ENCODE measurements around the gene CHRM4.

The CHRM4 gene

DNA sequence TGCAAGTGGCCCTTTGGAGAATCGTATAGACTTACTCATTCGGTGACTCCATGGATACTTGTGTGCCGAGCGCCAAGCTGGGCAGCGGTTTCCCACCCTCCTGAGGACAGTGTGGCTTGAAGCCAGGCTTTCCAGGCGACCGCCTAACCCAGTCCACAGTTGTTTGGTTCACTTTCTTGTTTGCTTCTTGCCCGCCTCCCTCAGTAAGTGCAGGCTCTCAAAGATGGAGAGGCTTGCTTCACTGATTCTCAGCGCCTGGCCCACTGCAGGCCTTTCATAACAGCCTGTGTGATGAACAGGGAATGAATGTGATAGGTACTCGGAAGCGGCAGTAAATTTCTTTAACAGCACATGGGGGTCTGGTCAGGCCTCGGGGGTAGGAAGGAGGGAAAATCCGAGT lies 21.3 kb downstream of the CHRM4 start:
- no peak overlapping the region for H3K4me3 ChIP-seq (ENCODE audit: low read depth, low read length)
- TF ChIP-seq, protein P1, sequence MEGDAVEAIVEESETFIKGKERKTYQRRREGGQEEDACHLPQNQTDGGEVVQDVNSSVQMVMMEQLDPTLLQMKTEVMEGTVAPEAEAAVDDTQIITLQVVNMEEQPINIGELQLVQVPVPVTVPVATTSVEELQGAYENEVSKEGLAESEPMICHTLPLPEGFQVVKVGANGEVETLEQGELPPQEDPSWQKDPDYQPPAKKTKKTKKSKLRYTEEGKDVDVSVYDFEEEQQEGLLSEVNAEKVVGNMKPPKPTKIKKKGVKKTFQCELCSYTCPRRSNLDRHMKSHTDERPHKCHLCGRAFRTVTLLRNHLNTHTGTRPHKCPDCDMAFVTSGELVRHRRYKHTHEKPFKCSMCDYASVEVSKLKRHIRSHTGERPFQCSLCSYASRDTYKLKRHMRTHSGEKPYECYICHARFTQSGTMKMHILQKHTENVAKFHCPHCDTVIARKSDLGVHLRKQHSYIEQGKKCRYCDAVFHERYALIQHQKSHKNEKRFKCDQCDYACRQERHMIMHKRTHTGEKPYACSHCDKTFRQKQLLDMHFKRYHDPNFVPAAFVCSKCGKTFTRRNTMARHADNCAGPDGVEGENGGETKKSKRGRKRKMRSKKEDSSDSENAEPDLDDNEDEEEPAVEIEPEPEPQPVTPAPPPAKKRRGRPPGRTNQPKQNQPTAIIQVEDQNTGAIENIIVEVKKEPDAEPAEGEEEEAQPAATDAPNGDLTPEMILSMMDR (IDR thresholded peaks at IDR 0.05; ENCODE audit: borderline replicate concordance, insufficient read depth, low read depth, low read length): no peak

DNA sequence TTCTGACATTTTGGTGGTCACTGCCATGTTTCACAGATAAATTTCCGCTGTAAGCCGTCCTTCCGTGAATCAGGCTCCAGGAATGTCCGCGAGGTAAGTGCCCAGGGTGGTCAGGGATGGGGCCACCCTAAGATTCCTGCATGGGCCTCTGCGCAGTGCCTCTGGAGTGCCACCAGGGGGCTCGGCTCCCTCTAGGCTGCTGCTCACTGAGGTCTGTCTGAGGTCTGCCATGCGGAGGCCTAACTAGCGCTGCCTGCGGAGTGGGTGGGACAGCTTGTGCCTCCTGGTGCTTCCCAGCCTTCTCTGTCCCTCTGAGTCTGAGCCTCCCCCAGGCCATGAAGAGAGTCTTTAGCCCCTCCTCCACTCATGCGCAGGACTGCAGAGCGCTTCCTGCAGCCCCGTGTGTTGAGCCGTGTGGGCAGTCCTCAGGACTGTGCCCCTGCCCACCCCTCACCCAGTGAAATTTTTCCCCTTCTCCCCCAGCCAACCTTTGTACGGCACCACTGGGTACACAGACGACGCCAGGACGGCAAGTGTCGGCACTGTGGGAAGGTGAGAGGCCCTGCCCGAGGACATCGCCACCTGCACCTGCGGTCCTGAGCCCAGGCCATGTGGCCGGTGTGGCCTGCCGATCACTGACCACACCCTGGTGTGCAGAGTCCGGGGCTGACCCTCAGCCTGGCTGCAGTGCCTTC lies 22.0 kb downstream of the CHRM4 start:
- TF ChIP-seq, protein P1 (IDR thresholded peaks at IDR 0.05; ENCODE audit: borderline replicate concordance, insufficient read depth, low read depth, low read length): peak; percentile 96
- no peak overlapping the region for H3K4me3 ChIP-seq (ENCODE audit: low read depth, low read length)

GRCh38 chr11:46367916-46368267 lies 23.7 kb downstream of the CHRM4 start:
- TF ChIP-seq, protein P1 (IDR thresholded peaks at IDR 0.05; ENCODE audit: borderline replicate concordance, insufficient read depth, low read depth, low read length): no peak
- no peak overlapping the region for H3K4me3 ChIP-seq (ENCODE audit: low read depth, low read length)

- no peak overlapping the region for H3K4me3 ChIP-seq (ENCODE audit: low read depth, low read length)
These were observed 24.2 kb downstream of the CHRM4 start for GRCh38 chr11:46367244-46367915.

GRCh38 chr11:46366661-46367161 lies 24.9 kb downstream of the CHRM4 start:
- TF ChIP-seq, protein P1 (IDR thresholded peaks at IDR 0.05; ENCODE audit: borderline replicate concordance, insufficient read depth, low read depth, low read length): no peak
- no peak overlapping the region for H3K4me3 ChIP-seq (ENCODE audit: low read depth, low read length)

More at GRCh38 chr11:46367244-46367915, 24.2 kb downstream of the CHRM4 start:
- TF ChIP-seq, protein P1 (IDR thresholded peaks at IDR 0.05; ENCODE audit: borderline replicate concordance, insufficient read depth, low read depth, low read length): peak; percentile 95

DNA sequence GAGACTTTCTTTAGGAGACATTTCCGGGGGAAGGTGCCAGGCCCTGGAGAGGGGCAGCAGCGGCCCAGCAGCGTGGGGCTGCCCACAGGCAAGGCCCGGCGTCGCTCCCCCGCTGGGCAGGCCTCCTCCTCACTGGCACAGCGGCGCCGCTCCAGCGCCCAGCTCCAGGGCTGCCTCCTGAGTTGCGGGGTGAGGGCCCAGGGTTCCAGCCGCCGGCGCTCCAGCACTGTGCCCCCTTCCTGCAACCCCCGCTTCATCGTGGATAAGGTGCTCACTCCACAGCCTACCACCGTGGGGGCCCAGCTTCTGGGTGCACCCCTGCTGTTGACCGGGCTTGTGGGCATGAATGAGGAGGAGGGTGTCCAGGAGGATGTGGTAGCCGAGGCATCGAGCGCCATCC lies 25.3 kb downstream of the CHRM4 start:
- no peak overlapping the region for H3K4me3 ChIP-seq (ENCODE audit: low read depth, low read length)
- TF ChIP-seq, protein P1 (IDR thresholded peaks at IDR 0.05; ENCODE audit: borderline replicate concordance, insufficient read depth, low read depth, low read length): no peak

DNA sequence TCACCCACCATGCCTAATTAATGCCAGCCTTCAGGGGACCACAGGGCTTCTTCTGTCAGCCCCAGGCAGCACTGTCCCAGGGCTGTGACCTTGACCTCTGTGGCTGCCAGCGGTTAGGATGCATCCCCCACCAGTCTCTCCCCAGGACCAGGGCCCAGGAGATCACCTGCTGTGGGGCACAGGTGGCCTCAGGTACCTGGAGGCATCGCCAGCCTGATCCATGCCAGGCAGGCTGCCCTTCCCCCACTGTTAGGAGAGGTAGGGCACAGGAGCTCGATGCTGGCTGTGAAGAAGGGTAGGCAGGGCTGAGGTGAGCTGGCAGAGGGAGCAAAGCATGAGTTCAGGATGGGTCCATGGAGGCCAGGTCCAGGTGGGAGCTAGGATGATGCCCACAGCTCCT lies 26.8 kb downstream of the CHRM4 start:
- TF ChIP-seq, protein P1 (IDR thresholded peaks at IDR 0.05; ENCODE audit: borderline replicate concordance, insufficient read depth, low read depth, low read length): no peak
- no peak overlapping the region for H3K4me3 ChIP-seq (ENCODE audit: low read depth, low read length)

Measured in GM12875 (cell line).